NCI-H446 treated with DMSO at 0.1 percent for 48 hours (cell line): Measurements from ENCODE around the gene ITGB5.
A peak's percentile ranks its signal among the peaks of the same experiment; 100 is the strongest.
"Not testable (repeated sequence)": the region's sequence is repeated elsewhere in the genome, so short reads cannot be mapped to it uniquely, and the experiment has no call there.

Experiments used
- DNase-seq: peaks from one replicate; lab custom pipeline; 2025; lab: John Stamatoyannopoulos, UW

The ITGB5 gene

GRCh38 chr3:124814620-124815421 is 72.3 kb downstream of the ITGB5 start:
- no peak for DNase-seq

GRCh38 chr3:124813541-124813940 is 73.6 kb downstream of the ITGB5 start:
- DNase-seq: no peak

- peak; percentile 92 for DNase-seq
Measured at GRCh38 chr3:124812291-124813265, 74.6 kb downstream of the ITGB5 start.

GRCh38 chr3:124811436-124811835 is 75.7 kb downstream of the ITGB5 start:
- DNase-seq: peak; percentile 36

- DNase-seq: peak; percentile 39
Measured at GRCh38 chr3:124810970-124811369, 76.2 kb downstream of the ITGB5 start.

GRCh38 chr3:124809039-124809438 is 78.1 kb downstream of the ITGB5 start:
- DNase-seq: no peak

GRCh38 chr3:124805671-124806070 is 81.5 kb downstream of the ITGB5 start:
- DNase-seq: no peak

- no peak for DNase-seq
Measured at GRCh38 chr3:124804875-124805274, 82.3 kb downstream of the ITGB5 start.

GRCh38 chr3:124802702-124803101 is 84.5 kb downstream of the ITGB5 start:
- no peak for DNase-seq

GRCh38 chr3:124802061-124802698 is 85.0 kb downstream of the ITGB5 start:
- no peak for DNase-seq

GRCh38 chr3:124800511-124801258 is 86.5 kb downstream of the ITGB5 start:
- no peak for DNase-seq

GRCh38 chr3:124800076-124800475 is 87.1 kb downstream of the ITGB5 start:
- no peak for DNase-seq

- no peak for DNase-seq
Measured at GRCh38 chr3:124799676-124800075, 87.5 kb downstream of the ITGB5 start.

- DNase-seq: no peak
Measured at GRCh38 chr3:124797426-124797945, 89.7 kb downstream of the ITGB5 start.

GRCh38 chr3:124796477-124796876 is 90.7 kb downstream of the ITGB5 start:
- DNase-seq: no peak

GRCh38 chr3:124793054-124793739 is 94.0 kb downstream of the ITGB5 start:
- no peak for DNase-seq

- no peak for DNase-seq
Measured at GRCh38 chr3:124792341-124793040, 94.7 kb downstream of the ITGB5 start.

GRCh38 chr3:124791639-124792151 is 95.5 kb downstream of the ITGB5 start:
- no peak for DNase-seq

- DNase-seq: no peak
Measured at GRCh38 chr3:124791142-124791541, 96.0 kb downstream of the ITGB5 start.

GRCh38 chr3:124789103-124789502 is 98.1 kb downstream of the ITGB5 start:
- DNase-seq: not testable (repeated sequence)
